GM12878 (cell line): Measurements from ENCODE around the gene PPP2R2B. TPM values are rescaled to one million over a fixed set of nuclear protein-coding genes. Genes with fewer than 3 reads are reported as not detected.

ENCODE experiments used
- ATAC-seq: fragments of 200-7000 bp; cut with Tn5 transposase; 3 replicates; pipeline ENCODE4 v1.9.1; 2020; ENCODE audit warnings: mild to moderate bottlenecking, moderate library complexity
- BruUV-seq: library from RNA; stranded (reverse); fragments of 400-500 nt; replicated peaks from 2 replicates; lab custom pipeline; 2021; lab: Mats Ljungman, UMichigan
- CTCF ChIA-PET: fragments of 300-600 bp; sonication (Branson Sonifier 250); formaldehyde crosslinking; extraction: SDS; loops from one replicate; lab custom pipeline; 2021; ENCODE audit warnings: inconsistent platforms; lab: Yijun Ruan, JAX
- POLR2A ChIA-PET: fragments of 350-600 bp; formaldehyde crosslinking; extraction: SDS; loops from one replicate; lab custom pipeline; 2021; ENCODE audit warnings: inconsistent platforms; lab: Charles Lee
- RAD21 ChIA-PET: fragments of 300-600 bp; sonication (Branson Sonifier 250); formaldehyde crosslinking; loops from one replicate; lab custom pipeline; 2023; ENCODE audit warnings: antibody characterized with exemption; ENCODE audit not compliant: unreplicated experiment; lab: Charles Lee
- SMC1A ChIA-PET: fragments of 300-600 bp; sonication (Branson Sonifier 250); formaldehyde crosslinking; loops from one replicate; lab custom pipeline; 2023; ENCODE audit not compliant: unreplicated experiment, uncharacterized antibody; lab: Charles Lee
- DNase-seq: peaks from one replicate; pipeline ENCODE4 v3.0.0-alpha.2; 2011; ENCODE audit warnings: low read depth, low spot score
- FAIRE-seq: peaks from 3 replicates; lab custom pipeline; 2011; peaks lifted over from hg19 to GRCh38; lab: Jason Lieb, UNC
- H2AFZ ChIP-seq: 2 replicates; pipeline ENCODE4 v1.6.0; 2011; ENCODE audit warnings: low read depth, low read length, control low read depth; ENCODE audit not compliant: control insufficient read depth
- H3K27ac ChIP-seq: 2 replicates; pipeline ENCODE4 v1.5.1; 2011; ENCODE audit warnings: control low read depth; ENCODE audit not compliant: control insufficient read depth, insufficient read depth
- H3K27me3 ChIP-seq, 2 experiments: replicated peaks in 1 of 2; 2 replicates each; pipeline versions ENCODE4 v1.6.0 to v1.6.1; 2011; ENCODE audit warnings: low read length in 1 of 2; ENCODE audit not compliant: control insufficient read depth in 2 of 2, insufficient read depth in 2 of 2
- H3K36me3 ChIP-seq, 2 experiments: 2 replicates each; pipeline ENCODE4 v1.5.1; 2011; ENCODE audit warnings: low read length in 1 of 2; ENCODE audit not compliant: control insufficient read depth in 2 of 2, insufficient read depth in 2 of 2
- H3K4me1 ChIP-seq: 2 replicates; pipeline ENCODE4 v1.6.1; 2011; ENCODE audit warnings: mild to moderate bottlenecking, low read length, moderate library complexity, mixed read lengths; ENCODE audit not compliant: control insufficient read depth, insufficient read depth
- H3K4me2 ChIP-seq: 2 replicates; pipeline ENCODE4 v1.6.0; 2011; ENCODE audit warnings: control low read depth; ENCODE audit not compliant: control insufficient read depth, insufficient read depth
- H3K4me3 ChIP-seq: fragments of 200-600 bp; sonication (generic); 2 replicates; pipeline ENCODE4 v1.5.1; 2016
- H3K79me2 ChIP-seq: 2 replicates; pipeline ENCODE4 v1.6.0; 2011; ENCODE audit warnings: low read length; ENCODE audit not compliant: control insufficient read depth, insufficient read depth
- H3K9ac ChIP-seq: 2 replicates; pipeline ENCODE4 v1.8.0; 2011; ENCODE audit warnings: low read length, control low read depth, mixed read lengths; ENCODE audit not compliant: control insufficient read depth, insufficient read depth
- H3K9me3 ChIP-seq: replicated peaks from 3 replicates; pipeline ENCODE4 v1.5.1; 2011; ENCODE audit warnings: mild to moderate bottlenecking, low read length; ENCODE audit not compliant: control insufficient read depth, insufficient read depth
- H4K20me1 ChIP-seq: 2 replicates; pipeline ENCODE4 v1.6.0; 2011; ENCODE audit not compliant: control insufficient read depth, insufficient read depth
- EGR1 ChIP-seq, 2 experiments: IDR thresholded peaks; 1 replicate in 1 of 2; 2 replicates in 1 of 2; pipeline ENCODE4 v1.6.1; 2011 to 2012; ENCODE audit warnings: low read depth in 2 of 2, low read length in 2 of 2, borderline replicate concordance in 1 of 2, mild to moderate bottlenecking in 1 of 2, moderate library complexity in 1 of 2
- EZH2 ChIP-seq: IDR thresholded peaks from 2 replicates; pipeline ENCODE4 v1.6.1; 2012; ENCODE audit warnings: low read depth, mild to moderate bottlenecking, control low read depth, inconsistent platforms, low read length, borderline replicate concordance; ENCODE audit not compliant: control insufficient read depth
- FOS ChIP-seq: IDR thresholded peaks from 3 replicates; pipeline ENCODE4 v1.6.1; 2011; ENCODE audit warnings: borderline replicate concordance; ENCODE audit not compliant: insufficient read length; ENCODE audit errors: extremely low read depth
- FOXK2 ChIP-seq: fragments of 450-650 bp; IDR thresholded peaks from 2 replicates; pipeline ENCODE4 v1.6.1; 2017; ENCODE audit warnings: mild to moderate bottlenecking, moderate library complexity
- HDAC6 ChIP-seq: fragments of 200-600 bp; sonication (generic); IDR thresholded peaks from one replicate; pipeline ENCODE4 v1.8.0; 2017; ENCODE audit warnings: antibody characterized with exemption; ENCODE audit not compliant: unreplicated experiment
- IRF5 ChIP-seq: fragments of 450-650 bp; IDR thresholded peaks from 2 replicates; pipeline ENCODE4 v1.6.1; 2017; ENCODE audit warnings: borderline replicate concordance
- KAT2A ChIP-seq: conservative IDR thresholded peaks from 2 replicates; pipeline ENCODE4 v1.6.1; 2011; ENCODE audit warnings: low read depth, low read length; ENCODE audit not compliant: control insufficient read depth
- KLF5 ChIP-seq: fragments of 450-650 bp; IDR thresholded peaks from 2 replicates; pipeline ENCODE4 v1.6.1; 2014; ENCODE audit warnings: mild to moderate bottlenecking; ENCODE audit not compliant: partially characterized antibody
- LARP7 ChIP-seq: fragments of 450-650 bp; IDR thresholded peaks from 2 replicates; pipeline ENCODE4 v1.6.1; 2017; ENCODE audit warnings: mild to moderate bottlenecking
- POLR2AphosphoS5 ChIP-seq: IDR thresholded peaks from 2 replicates; pipeline ENCODE4 v1.6.1; 2011; ENCODE audit warnings: mild to moderate bottlenecking, low read length, inconsistent platforms
- RELA ChIP-seq: fragments of 450-650 bp; IDR thresholded peaks from 2 replicates; pipeline ENCODE4 v1.8.0; 2014; ENCODE audit warnings: borderline replicate concordance; ENCODE audit not compliant: partially characterized antibody
- SMAD5 ChIP-seq: IDR thresholded peaks from 2 replicates; pipeline ENCODE4 v1.6.1; 2016; ENCODE audit warnings: antibody characterized with exemption, low read depth
- SUPT20H ChIP-seq: IDR thresholded peaks from 2 replicates; pipeline ENCODE4 v1.6.1; 2011; ENCODE audit warnings: low read depth, mild to moderate bottlenecking, low read length, moderate library complexity, borderline replicate concordance; ENCODE audit not compliant: control insufficient read depth
- SUZ12 ChIP-seq: fragments of 200-600 bp; sonication (generic); IDR thresholded peaks from one replicate; pipeline ENCODE4 v1.6.1; 2018; ENCODE audit warnings: antibody characterized with exemption, mild to moderate bottlenecking; ENCODE audit not compliant: unreplicated experiment
- TCF7 ChIP-seq: IDR thresholded peaks from 2 replicates; pipeline ENCODE4 v1.6.1; 2014; ENCODE audit warnings: antibody characterized with exemption, borderline replicate concordance
- ZNF207 ChIP-seq: fragments of 450-650 bp; IDR thresholded peaks from 2 replicates; pipeline ENCODE4 v1.6.1; 2014; ENCODE audit warnings: antibody characterized with exemption, mild to moderate bottlenecking, borderline replicate concordance
- ZNF622 ChIP-seq: fragments of 450-650 bp; IDR thresholded peaks from 2 replicates; pipeline ENCODE4 v1.6.1; 2017; ENCODE audit warnings: mild to moderate bottlenecking, inconsistent platforms
- WGBS: methylation state at CpG from one replicate; pipeline ENCODE4 v1.1.6; 2016; ENCODE audit warnings: low lambda C conversion rate; ENCODE audit not compliant: insufficient replicate concordance, insufficient coverage; ENCODE audit errors: missing lambda C conversion rate; 5-methylcytosine and 5-hydroxymethylcytosine counted together
- in situ Hi-C: fragments of 300-500 bp; cut with MboI; formaldehyde crosslinking; loops from 9 replicates; pipeline ENCODE4 v1.14.3; 2018; ENCODE audit warnings: mixed read lengths
- intact Hi-C: fragments of 100-400 bp; cut with micrococcal nuclease; formaldehyde crosslinking; loops from one replicate; pipeline ENCODE4 v1.14.2; 2022; ENCODE audit not compliant: unreplicated experiment
- polyA plus RNA-seq, 11 experiments: library from polyadenylated mRNA; depleted of rRNA in 4 of 11; unstranded in 6 of 11; stranded (reverse) in 5 of 11; fragments of >200 nt; fragmentation: Nextera tagmentation in 4 of 11; fragmentation: Illumina TruSeq in 1 of 11; extraction: Ambion mirVana in 4 of 11; extraction: Trizol in 1 of 11; gene quantifications; 1 replicate in 1 of 11; 2 replicates in 10 of 11; pipeline versions ENCODE4 v1.2.1 to v1.2.3, GENCODE V29; 2011 to 2016; ENCODE audit warnings: inconsistent platforms in 2 of 11, missing spikeins in 2 of 11, low read depth in 1 of 11
- total RNA-seq, 4 experiments: library from RNA; depleted of rRNA in 3 of 4; stranded (reverse); fragments of >200 nt in 3 of 4; fragmentation: Illumina TruSeq in 1 of 4; extraction: Trizol in 1 of 4; gene quantifications; 2 replicates each; pipeline versions ENCODE4 v1.2.1 to v1.2.3, GENCODE V29; 2013 to 2021

The PPP2R2B gene
- total and polyA plus RNA-seq, 10 of the 15 experiments (the other 5 are each of a cell fraction or from before 2014, with no cell fraction given) = not detected

DNA sequence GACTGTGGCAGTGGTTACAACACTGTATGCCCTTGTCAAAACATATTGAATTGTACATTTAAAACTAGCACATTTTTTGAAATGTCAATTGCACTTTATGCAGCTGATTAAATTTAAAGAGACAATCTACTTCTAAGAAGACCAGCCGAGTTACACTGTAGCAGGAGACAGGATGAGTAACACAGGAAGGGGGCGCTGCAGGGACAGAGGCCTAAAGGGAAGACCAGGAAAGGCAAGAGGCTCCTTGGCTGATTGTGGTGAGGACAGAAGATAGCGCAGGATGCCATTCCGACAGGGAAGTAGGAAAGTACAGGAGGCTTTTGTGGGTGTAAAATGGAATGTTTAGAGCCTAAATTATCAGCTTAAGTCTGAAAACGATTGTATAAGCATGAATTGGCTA lies 28.2 kb upstream of the PPP2R2B start:
- WGBS = 34% methylated on average over 5 of the region's 5 CpGs
- H2AFZ ChIP-seq = no peak overlapping the region
- H3K27ac ChIP-seq = no peak overlapping the region
- no TSS peak for BruUV-seq
- POLR2A ChIA-PET = no interaction called here
- H3K9ac ChIP-seq = no peak overlapping the region
- no peaks in the 10 kb centered on the region for H3K36me3 ChIP-seq
- FAIRE-seq (no peak), DNase-seq (no peak), ATAC-seq (no peak)
- in situ Hi-C loops (no loop called here), intact Hi-C loops (no loop called here)
- SMC1A ChIA-PET = no interaction called here
- TF ChIP-seq LARP7 (no peak), EGR1 (IDR thresholded peaks at IDR 0.05; ENCODE audit: borderline replicate concordance in 1 of 2, low read depth in 2 of 2, low read length in 2 of 2) (no peak), ZNF622 (no peak), EZH2 (no peak), IRF5 (no peak)
- no peaks in the 10 kb centered on the region for H3K4me1 ChIP-seq
- no peaks in the 10 kb centered on the region for H3K79me2 ChIP-seq
- RAD21 ChIA-PET = no interaction called here
- no peaks in the 10 kb centered on the region for H3K9me3 ChIP-seq
- no peak overlapping the region for H3K4me2 ChIP-seq
- CTCF ChIA-PET = interaction anchor here (0.8 to 1.3 kb wide), 2 partner anchors 59 to 282 kb away, joined by 3 read pairs; no protein-coding TSS in a partner anchor
- H3K27me3 ChIP-seq = no peaks in the 10 kb centered on the region
- no peak overlapping the region for H3K4me3 ChIP-seq
- no peaks in the 10 kb centered on the region for H4K20me1 ChIP-seq

DNA sequence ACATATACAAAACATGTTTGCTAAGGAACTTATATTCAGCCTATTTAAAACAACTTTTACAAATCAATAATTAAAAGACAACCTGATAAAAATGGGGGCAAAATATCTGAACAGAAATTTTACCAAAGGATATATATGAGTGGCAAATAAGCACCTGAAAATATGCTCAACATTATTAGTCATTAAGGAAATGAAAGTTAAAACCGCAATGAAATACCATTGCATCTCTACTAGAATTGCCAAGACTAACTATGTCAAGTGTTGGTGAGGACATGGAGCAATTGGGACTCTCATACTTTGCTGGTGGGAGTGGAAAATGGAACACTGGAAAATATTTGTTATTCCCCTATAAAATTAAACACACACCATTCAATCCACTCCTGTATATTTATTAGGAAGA lies 26.3 kb upstream of the PPP2R2B start:
- no peak for ATAC-seq
- no peak overlapping the region for H3K27ac ChIP-seq
- WGBS = 0% methylated on average over 1 of the region's 1 CpG
- RAD21 ChIA-PET = no interaction called here
- H3K4me2 ChIP-seq = no peak overlapping the region
- intact Hi-C loops = no loop called here
- no peak overlapping the region for H2AFZ ChIP-seq
- no peaks in the 10 kb centered on the region for H3K4me1 ChIP-seq
- in situ Hi-C loops = no loop called here
- TF ChIP-seq KLF5 = no peak
- no peak for TF ChIP-seq FOS
- no peak for TF ChIP-seq SMAD5
- TF ChIP-seq SUZ12 = no peak
- no peak for TF ChIP-seq KAT2A
- TF ChIP-seq TCF7 = no peak
- TF ChIP-seq POLR2AphosphoS5 = no peak
- TF ChIP-seq HDAC6 = no peak
- TF ChIP-seq FOXK2 = no peak
- TF ChIP-seq ZNF207 = no peak
- no peak for TF ChIP-seq RELA
- TF ChIP-seq SUPT20H = no peak
- TF ChIP-seq, all 136 proteins: peak for 0
- DNase-seq (no peak), FAIRE-seq (no peak)
- H3K79me2 ChIP-seq = no peaks in the 10 kb centered on the region
- no TSS peak for BruUV-seq
- H4K20me1 ChIP-seq = no peaks in the 10 kb centered on the region
- H3K4me3 ChIP-seq = no peak overlapping the region
- ChIA-PET CTCF (no interaction called here), POLR2A (interaction anchor here (0.6 kb wide), 1 partner anchor 1603 kb away, joined by 3 read pairs; no protein-coding TSS in a partner anchor), SMC1A (no interaction called here)
- no peak overlapping the region for H3K9ac ChIP-seq
- no peaks in the 10 kb centered on the region for H3K27me3 ChIP-seq
- H3K9me3 ChIP-seq = no peaks in the 10 kb centered on the region
- H3K36me3 ChIP-seq = no peaks in the 10 kb centered on the region
